ENCODE measurements around the gene PTPRD.

GRCh38 chr9:8331507-8332330 is 2281.1 kb downstream of the PTPRD start:
- TF ChIP-seq, protein P1, sequence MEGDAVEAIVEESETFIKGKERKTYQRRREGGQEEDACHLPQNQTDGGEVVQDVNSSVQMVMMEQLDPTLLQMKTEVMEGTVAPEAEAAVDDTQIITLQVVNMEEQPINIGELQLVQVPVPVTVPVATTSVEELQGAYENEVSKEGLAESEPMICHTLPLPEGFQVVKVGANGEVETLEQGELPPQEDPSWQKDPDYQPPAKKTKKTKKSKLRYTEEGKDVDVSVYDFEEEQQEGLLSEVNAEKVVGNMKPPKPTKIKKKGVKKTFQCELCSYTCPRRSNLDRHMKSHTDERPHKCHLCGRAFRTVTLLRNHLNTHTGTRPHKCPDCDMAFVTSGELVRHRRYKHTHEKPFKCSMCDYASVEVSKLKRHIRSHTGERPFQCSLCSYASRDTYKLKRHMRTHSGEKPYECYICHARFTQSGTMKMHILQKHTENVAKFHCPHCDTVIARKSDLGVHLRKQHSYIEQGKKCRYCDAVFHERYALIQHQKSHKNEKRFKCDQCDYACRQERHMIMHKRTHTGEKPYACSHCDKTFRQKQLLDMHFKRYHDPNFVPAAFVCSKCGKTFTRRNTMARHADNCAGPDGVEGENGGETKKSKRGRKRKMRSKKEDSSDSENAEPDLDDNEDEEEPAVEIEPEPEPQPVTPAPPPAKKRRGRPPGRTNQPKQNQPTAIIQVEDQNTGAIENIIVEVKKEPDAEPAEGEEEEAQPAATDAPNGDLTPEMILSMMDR (IDR thresholded peaks at IDR 0.05 in 8 of 11, conservative IDR thresholded peaks at IDR 0.05 in 3 of 11): no peak
- TF ChIP-seq POLR2AphosphoS5 (IDR thresholded peaks at IDR 0.05) (no peak), POLR2A (IDR thresholded peaks at IDR 0.05) (no peak)
